Esophagus squamous epithelium (tissue), 5 donors: ENCODE measurements around the gene PTCH1. TPM values are rescaled to one million over a fixed set of nuclear protein-coding genes. Genes with fewer than 3 reads are reported as not detected.
A peak's percentile ranks its signal among the peaks of the same experiment; 100 is the strongest.

Source experiments
- DNase-seq: peaks from one replicate; lab custom pipeline; 2025; lab: John Stamatoyannopoulos, UW
- H3K27ac ChIP-seq, 4 donors: fragments of 200-600 bp; sonication (generic); one replicate each; pipeline ENCODE4 v1.5.1; 2016 to 2019; ENCODE audit warnings: mild to moderate bottlenecking in 1 of 4
- H3K27me3 ChIP-seq, 4 donors: fragments of 200-600 bp; sonication (generic); 1 replicate in 3 of 4; 2 replicates in 1 of 4; pipeline versions ENCODE4 v1.5.1 to v1.6.0; 2017 to 2021; ENCODE audit warnings: antibody characterized with exemption in 1 of 4
- H3K36me3 ChIP-seq, 3 donors: fragments of 200-600 bp; sonication (generic); one replicate each; pipeline ENCODE4 v1.5.1; 2016 to 2019
- H3K4me1 ChIP-seq, 3 donors: fragments of 200-600 bp; sonication (generic); one replicate each; pipeline ENCODE4 v1.5.1; 2017 to 2019
- H3K4me3 ChIP-seq, 4 donors: fragments of 200-600 bp; sonication (generic); 1 replicate in 3 of 4; 2 replicates in 1 of 4; pipeline ENCODE4 v1.5.1; 2016 to 2019; ENCODE audit warnings: mild to moderate bottlenecking in 2 of 4, moderate library complexity in 1 of 4
- H3K9me3 ChIP-seq, 3 donors: fragments of 200-600 bp; sonication (generic); one replicate each; pipeline ENCODE4 v1.5.1; 2016 to 2019
- POLR2A ChIP-seq, 4 donors: fragments of 450-650 bp; IDR thresholded peaks; one replicate each; pipeline ENCODE4 v1.6.1; 2017; ENCODE audit warnings: antibody characterized with exemption in 4 of 4, mild to moderate bottlenecking in 4 of 4, moderate library complexity in 3 of 4
- WGBS, 2 donors: methylation state at CpG; one replicate each; pipeline ENCODE4 v1.1.5; 2018; 5-methylcytosine and 5-hydroxymethylcytosine counted together
- intact Hi-C: fragments of 100-400 bp; cut with DNase I; formaldehyde crosslinking; loops from one replicate; pipeline ENCODE4 v1.15.0; 2022
- total RNA-seq, 4 donors: library from RNA; depleted of rRNA; stranded (reverse); fragments of >200 nt; gene quantifications; one replicate each; pipeline ENCODE4 v1.1.0, GENCODE V29; 2016
- TF ChIP-seq, protein P1 (sequence below), 6 experiments: fragments of 450-650 bp in 4 of 6; fragments of 200-600 bp in 2 of 6; sonication (generic) in 2 of 6; IDR thresholded peaks; one replicate each; pipeline ENCODE4 v1.5.1; 2016 to 2019; ENCODE audit warnings: antibody characterized with exemption in 6 of 6, mild to moderate bottlenecking in 4 of 6, moderate library complexity in 4 of 6
- donor health status: DM: yes; HTN: yes; CAD: no.

Gene PTCH1
- total RNA-seq, 4 donors from 2014 or later = 1.9 to 11.6 (median 3.5) TPM

DNA sequence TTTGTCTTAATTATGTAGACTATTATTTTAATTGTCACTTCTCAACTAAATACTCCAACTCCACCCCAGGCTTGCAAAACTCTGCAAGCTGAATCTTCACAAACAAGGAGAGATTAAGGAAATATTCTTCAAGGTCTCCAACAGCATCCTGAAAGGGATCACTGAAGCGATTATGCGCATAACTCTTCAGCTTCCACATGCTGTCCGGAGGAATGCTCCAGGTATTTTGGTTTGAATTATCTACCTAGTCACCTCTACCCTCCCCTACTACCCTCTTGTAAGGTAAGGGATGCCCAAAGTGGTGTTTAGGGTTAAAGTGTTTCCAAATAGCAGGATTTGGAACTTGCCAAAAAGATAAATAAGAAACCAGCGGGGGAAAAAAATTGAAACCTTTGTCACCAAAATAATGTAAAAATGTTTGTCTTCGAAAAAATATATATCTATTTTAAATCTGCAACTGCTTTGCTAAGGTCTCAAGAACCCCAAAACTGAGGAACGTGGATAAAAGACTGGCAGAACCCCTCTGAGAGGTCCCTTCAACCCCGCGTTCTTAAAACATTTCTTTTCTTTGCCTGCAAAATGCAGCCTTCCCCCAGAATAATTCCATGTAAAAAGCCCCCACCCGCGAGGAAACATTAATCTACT lies 11.6 kb downstream of the PTCH1 start:
- Histone ChIP-seq H3K27ac (peak overlapping the region in 3 of 4 donors; percentile 85 to 97 (median 94)), H3K4me3 (peak overlapping the region in 3 of 4 donors; percentile 84 to 93 (median 89)), H3K4me1 (peaks cover 5 to 56% (median 11%) of the 10 kb centered on the region in 3 donors), H3K9me3 (no peaks in the 10 kb centered on the region), H3K27me3 (peaks cover 0 to 5% (median 0%) of the 10 kb centered on the region in 4 donors), H3K36me3 (no peaks in the 10 kb centered on the region)
- intact Hi-C loops = no loop called here
- WGBS, 2 donors = 20 to 21% methylated on average over 10 of the region's 10 CpGs
- TF ChIP-seq POLR2A (IDR thresholded peaks at IDR 0.05) = no peak
- TF ChIP-seq, protein P1, sequence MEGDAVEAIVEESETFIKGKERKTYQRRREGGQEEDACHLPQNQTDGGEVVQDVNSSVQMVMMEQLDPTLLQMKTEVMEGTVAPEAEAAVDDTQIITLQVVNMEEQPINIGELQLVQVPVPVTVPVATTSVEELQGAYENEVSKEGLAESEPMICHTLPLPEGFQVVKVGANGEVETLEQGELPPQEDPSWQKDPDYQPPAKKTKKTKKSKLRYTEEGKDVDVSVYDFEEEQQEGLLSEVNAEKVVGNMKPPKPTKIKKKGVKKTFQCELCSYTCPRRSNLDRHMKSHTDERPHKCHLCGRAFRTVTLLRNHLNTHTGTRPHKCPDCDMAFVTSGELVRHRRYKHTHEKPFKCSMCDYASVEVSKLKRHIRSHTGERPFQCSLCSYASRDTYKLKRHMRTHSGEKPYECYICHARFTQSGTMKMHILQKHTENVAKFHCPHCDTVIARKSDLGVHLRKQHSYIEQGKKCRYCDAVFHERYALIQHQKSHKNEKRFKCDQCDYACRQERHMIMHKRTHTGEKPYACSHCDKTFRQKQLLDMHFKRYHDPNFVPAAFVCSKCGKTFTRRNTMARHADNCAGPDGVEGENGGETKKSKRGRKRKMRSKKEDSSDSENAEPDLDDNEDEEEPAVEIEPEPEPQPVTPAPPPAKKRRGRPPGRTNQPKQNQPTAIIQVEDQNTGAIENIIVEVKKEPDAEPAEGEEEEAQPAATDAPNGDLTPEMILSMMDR (IDR thresholded peaks at IDR 0.05) = no peak
- no peak for DNase-seq

DNA sequence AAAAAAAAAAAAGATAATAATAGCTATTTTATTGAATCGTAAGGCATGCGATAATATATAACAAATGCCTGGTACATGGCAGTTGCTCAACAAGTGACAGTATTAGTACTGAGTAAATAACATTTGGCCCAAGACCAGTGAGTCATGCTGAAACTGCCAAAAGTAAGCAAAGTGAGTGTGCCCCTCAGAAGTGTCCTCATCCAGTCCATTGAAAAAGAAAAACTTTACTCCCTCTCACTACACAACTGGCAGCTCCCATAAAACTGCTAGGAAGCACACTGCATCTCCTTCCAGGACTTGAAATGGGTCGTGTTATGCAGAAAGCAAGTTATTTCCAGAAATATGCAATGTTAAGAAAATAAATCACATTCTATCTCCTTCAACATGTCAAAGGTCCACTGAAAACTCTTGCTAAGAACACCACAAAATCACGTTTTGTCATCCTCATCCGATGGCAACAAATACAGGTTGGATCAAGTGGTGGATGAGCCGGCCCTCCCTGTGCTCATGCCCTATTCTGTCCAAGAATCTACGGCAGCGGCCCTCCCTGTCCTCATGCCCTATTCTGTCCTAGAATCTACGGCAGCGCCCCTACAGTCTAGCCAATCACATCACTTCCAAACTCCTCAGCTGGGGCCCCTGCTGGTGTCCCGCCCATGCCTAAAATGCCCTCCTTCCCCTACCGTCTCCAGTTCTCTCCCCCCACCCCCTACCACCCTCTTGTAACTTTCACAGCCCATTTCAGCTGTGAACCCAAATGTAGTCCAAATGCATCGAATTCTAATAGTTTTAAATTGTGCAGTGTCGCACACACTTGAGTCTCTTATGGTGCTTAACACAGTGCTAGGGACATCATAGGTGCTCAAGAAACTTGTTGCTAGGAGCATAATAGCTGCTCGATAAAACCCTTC lies 12.5 kb downstream of the PTCH1 start:
- Histone ChIP-seq H3K9me3 (no peaks in the 10 kb centered on the region), H3K4me1 (peaks cover 5 to 56% (median 11%) of the 10 kb centered on the region in 3 donors), H3K27me3 (peaks cover 0 to 5% (median 0%) of the 10 kb centered on the region in 4 donors), H3K4me3 (peak overlapping the region in 2 of 4 donors; percentile 89 to 93), H3K36me3 (no peaks in the 10 kb centered on the region), H3K27ac (peak overlapping the region in 3 of 4 donors; percentile 5 to 97 (median 6))
- no peak for DNase-seq
- TF ChIP-seq, protein P1 (IDR thresholded peaks at IDR 0.05) = no peak
- no peak for TF ChIP-seq POLR2A (IDR thresholded peaks at IDR 0.05)
- WGBS, 2 donors = 38 to 41% methylated on average over 15 of the region's 15 CpGs
- intact Hi-C loops = no loop called here

GRCh38 chr9:95503369-95503768 lies 13.4 kb downstream of the PTCH1 start:
- H3K9me3 ChIP-seq = no peaks in the 10 kb centered on the region
- H3K27ac ChIP-seq = no peak overlapping the region
- no peak for DNase-seq
- no peaks in the 10 kb centered on the region for H3K36me3 ChIP-seq
- no peak overlapping the region for H3K4me3 ChIP-seq
- H3K4me1 ChIP-seq = peaks cover 7 to 60% (median 10%) of the 10 kb centered on the region in 3 donors
- WGBS, 2 donors = 70 to 86% methylated on average over 2 to 5 of the region's 6 CpGs
- TF ChIP-seq, protein P1 (IDR thresholded peaks at IDR 0.05) = no peak
- no peak for TF ChIP-seq POLR2A (IDR thresholded peaks at IDR 0.05)
- intact Hi-C loops = no loop called here
- H3K27me3 ChIP-seq = peaks cover 0 to 5% (median 0%) of the 10 kb centered on the region in 4 donors

- Histone ChIP-seq H3K27ac (no peak overlapping the region), H3K9me3 (no peaks in the 10 kb centered on the region), H3K4me1 (peaks cover 6 to 71% (median 13%) of the 10 kb centered on the region in 3 donors), H3K4me3 (no peak overlapping the region), H3K36me3 (no peaks in the 10 kb centered on the region), H3K27me3 (peaks cover 0 to 5% (median 0%) of the 10 kb centered on the region in 4 donors)
- DNase-seq = no peak
- intact Hi-C loops = no loop called here
- no peak for TF ChIP-seq POLR2A (IDR thresholded peaks at IDR 0.05)
- TF ChIP-seq, protein P1 (IDR thresholded peaks at IDR 0.05) = no peak
- 58 to 66% methylated on average over 3 of the region's 3 CpGs for WGBS, 2 donors
Measured at GRCh38 chr9:95502248-95502647, 14.5 kb downstream of the PTCH1 start.
